Coronary artery (tissue), 2 donors: ENCODE measurements around the gene HYCC2.

Source experiments
- DNase-seq: peaks from one replicate; pipeline ENCODE4 v3.0.0-alpha.2; 2017; ENCODE audit warnings: low spot score
- H3K27ac ChIP-seq, 2 donors: fragments of 200-600 bp; sonication (generic); one replicate each; pipeline ENCODE4 v1.5.1; 2016 to 2019
- H3K4me3 ChIP-seq: fragments of 200-600 bp; sonication (generic); 2 replicates; pipeline ENCODE4 v1.5.1; 2016; ENCODE audit warnings: mild to moderate bottlenecking, moderate library complexity
- CTCF ChIP-seq: fragments of 200-600 bp; sonication (generic); IDR thresholded peaks from one replicate; pipeline ENCODE4 v1.5.1; 2019; ENCODE audit warnings: antibody characterized with exemption

The HYCC2 gene

DNA sequence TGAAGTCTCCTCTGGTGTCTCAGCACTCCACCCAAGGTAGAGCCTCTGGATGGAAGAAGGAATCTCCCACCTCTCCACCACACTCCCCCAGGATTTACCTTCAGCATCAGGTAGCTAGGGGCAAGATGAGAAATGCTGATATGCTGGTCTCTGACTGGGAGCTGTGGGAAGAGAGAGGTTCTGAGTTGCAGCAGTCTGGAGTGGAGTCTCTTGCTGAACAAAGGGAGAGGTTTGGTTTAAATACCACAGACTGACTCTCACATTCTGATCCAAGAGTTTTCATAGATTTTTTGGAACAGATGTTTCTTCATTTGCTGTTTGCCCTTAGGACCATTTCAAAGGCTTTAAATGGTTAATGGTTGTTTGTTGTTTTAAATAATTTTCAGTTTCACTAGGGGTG lies 43.4 kb upstream of the HYCC2 start:
- no peak for TF ChIP-seq CTCF
- DNase-seq = no peak
- peak overlapping the region; percentile 86 for H3K4me3 ChIP-seq
- no peak overlapping the region for H3K27ac ChIP-seq

- no peak for DNase-seq
- Histone ChIP-seq H3K4me3 (no peak overlapping the region), H3K27ac (no peak overlapping the region)
- TF ChIP-seq CTCF = no peak
These were observed 42.9 kb upstream of the HYCC2 start for GRCh38 chr2:201114350-201114749.

DNA sequence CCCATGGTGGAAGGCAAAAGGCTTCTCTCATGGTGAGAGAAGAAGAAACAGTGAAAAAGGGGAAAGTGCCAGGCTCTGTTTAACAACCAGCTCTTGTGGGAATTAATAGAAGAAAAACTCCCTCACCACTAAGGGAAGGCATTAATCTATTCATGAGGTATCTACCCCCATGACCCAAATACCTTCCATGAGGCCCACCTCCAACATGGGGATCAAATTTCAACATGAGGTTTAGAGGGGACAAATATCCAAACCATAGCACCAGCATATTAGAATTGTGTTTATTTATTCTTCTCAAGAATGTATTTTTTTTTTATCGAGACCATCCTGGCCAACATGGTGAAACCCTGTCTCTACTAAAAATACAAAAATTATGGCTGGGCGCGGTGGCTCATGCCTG lies 39.6 kb upstream of the HYCC2 start:
- H3K27ac ChIP-seq = no peak overlapping the region
- TF ChIP-seq CTCF = no peak
- H3K4me3 ChIP-seq = no peak overlapping the region
- no peak for DNase-seq

GRCh38 chr2:201110615-201111014 lies 39.1 kb upstream of the HYCC2 start:
- H3K4me3 ChIP-seq = no peak overlapping the region
- H3K27ac ChIP-seq = no peak overlapping the region
- no peak for DNase-seq
- no peak for TF ChIP-seq CTCF

DNA sequence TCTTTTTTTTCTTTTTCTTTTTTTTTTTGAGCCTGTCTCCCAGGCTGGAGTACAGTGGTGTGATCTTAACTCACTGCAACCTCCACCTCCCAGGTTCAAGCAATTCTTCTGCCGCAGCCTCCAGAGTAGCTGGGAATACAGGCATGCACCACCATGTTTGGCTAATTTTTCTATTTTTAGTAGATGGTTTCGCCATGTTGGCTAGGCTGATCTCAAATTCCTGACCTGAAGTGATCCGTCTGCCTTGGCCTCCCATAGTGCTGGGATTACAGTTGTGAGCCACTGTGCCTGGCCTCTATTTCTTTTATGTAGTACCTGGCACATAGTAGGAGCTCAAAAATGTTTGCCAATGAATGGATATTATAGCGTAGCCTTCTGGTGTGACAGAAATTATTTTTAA lies 37.7 kb upstream of the HYCC2 start:
- Histone ChIP-seq H3K27ac (no peak overlapping the region), H3K4me3 (no peak overlapping the region)
- DNase-seq = no peak
- no peak for TF ChIP-seq CTCF

- Histone ChIP-seq H3K4me3 (no peak overlapping the region), H3K27ac (no peak overlapping the region)
- no peak for TF ChIP-seq CTCF
- DNase-seq = no peak
These were observed 36.9 kb upstream of the HYCC2 start for GRCh38 chr2:201108341-201108740.

DNA sequence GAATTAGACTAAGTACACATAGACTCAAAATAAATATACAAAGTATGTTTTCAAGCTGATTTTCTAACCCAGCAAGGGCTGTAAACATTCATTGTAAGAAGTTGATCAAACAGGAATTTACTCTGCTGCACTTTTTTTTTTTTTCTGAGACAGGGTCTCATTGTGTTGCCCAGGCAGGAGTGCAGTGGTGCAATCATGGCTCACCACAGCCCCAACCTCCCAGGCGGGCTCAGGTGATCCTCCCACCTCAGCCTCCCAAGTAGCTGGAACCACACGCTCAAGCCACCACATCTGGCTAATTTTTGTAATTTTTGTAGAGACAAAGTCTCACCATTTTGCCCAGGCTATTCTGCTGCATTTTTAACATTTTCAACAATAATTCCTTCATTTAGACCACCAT lies 36.2 kb upstream of the HYCC2 start:
- Histone ChIP-seq H3K27ac (no peak overlapping the region), H3K4me3 (no peak overlapping the region)
- TF ChIP-seq CTCF = no peak
- DNase-seq = no peak
